Measurements from ENCODE around the gene LCT.

LCT gene

DNA sequence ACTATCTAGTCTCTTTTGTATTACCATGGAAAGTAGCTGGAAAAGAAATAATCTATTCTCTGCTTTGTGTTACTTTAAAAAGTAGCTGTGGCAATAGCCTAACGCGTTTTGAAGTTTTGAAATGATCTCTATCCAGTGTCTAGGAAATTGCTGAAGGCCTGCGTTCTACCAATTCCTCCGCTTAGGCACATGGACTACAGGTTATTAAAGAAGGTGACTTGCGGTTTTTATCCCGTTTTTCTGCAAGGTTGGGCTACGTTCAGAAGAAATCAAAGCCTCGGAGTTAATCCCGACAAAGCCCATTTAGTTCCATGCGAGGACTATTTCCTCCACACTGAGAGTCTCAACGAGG is 96.0 kb downstream of the LCT start:
- DNase-seq, result no peak

DNA sequence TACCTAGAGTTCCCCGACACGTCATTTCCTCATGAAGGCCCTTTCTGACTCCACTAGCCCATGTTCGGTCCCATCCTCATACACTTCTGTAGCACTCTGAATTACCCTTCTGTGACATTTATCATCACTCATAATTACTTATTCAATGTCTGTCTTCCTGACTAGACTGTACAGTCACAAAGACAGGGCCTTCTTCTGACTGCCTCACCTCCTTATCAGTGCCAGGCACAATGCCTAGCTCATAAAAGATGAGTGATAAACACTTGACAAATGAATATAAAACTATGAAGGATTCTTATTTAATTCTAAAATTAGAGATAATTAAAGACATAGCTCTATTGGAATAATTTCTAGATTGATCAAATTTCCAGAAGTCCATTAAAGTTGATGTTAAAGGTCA is 96.8 kb downstream of the LCT start:
- DNase-seq, result no peak
